CD4-positive, alpha-beta T cell (primary cell): ENCODE data around the gene TIMM44. TPM values are rescaled to one million over a fixed set of nuclear protein-coding genes. Genes with fewer than 3 reads are reported as not detected.
"Not testable (repeated sequence)": the region's sequence is repeated elsewhere in the genome, so short reads cannot be mapped to it uniquely, and the experiment has no call there.

Experiments used
- ATAC-seq: fragments of 200-7000 bp; cut with Tn5 transposase; one replicate; pipeline ENCODE4 v1.10.0; 2022; ENCODE audit warnings: mild to moderate bottlenecking; ENCODE audit not compliant: poor library complexity
- CTCF ChIA-PET: fragments of 350-600 bp; sonication (Branson Sonifier 250); formaldehyde crosslinking; loops from one replicate; lab custom pipeline; 2021; ENCODE audit warnings: antibody characterized with exemption, inconsistent platforms; lab: Charles Lee
- POLR2A ChIA-PET: fragments of 350-600 bp; sonication (Branson Sonifier 250); formaldehyde crosslinking; loops from one replicate; lab custom pipeline; 2021; ENCODE audit warnings: antibody characterized with exemption, inconsistent platforms; lab: Charles Lee
- DNase-seq, 14 experiments: peaks; one replicate each; pipeline ENCODE4 v3.0.0-alpha.2; 2013 to 2020; ENCODE audit warnings: mixed read lengths in 2 of 14
- H3K27ac ChIP-seq, 2 donors: one replicate each; pipeline versions ENCODE4 v1.5.1 to v1.7.0; 2013; ENCODE audit warnings: low read length in 2 of 2, low read depth in 1 of 2, mild to moderate bottlenecking in 1 of 2
- H3K27me3 ChIP-seq, 2 experiments: 1 replicate in 1 of 2; 2 replicates in 1 of 2; pipeline versions ENCODE4 v1.6.1 to v1.7.0; 2013; ENCODE audit warnings: low read length in 2 of 2, control low read depth in 1 of 2, mild to moderate bottlenecking in 1 of 2, moderate library complexity in 1 of 2; ENCODE audit not compliant: insufficient read depth in 2 of 2, control insufficient read depth in 1 of 2
- H3K36me3 ChIP-seq: one replicate; pipeline ENCODE4 v1.6.1; 2013; ENCODE audit warnings: low read length, control low read depth; ENCODE audit not compliant: insufficient read depth
- H3K4me1 ChIP-seq: one replicate; pipeline ENCODE4 v1.6.1; 2013; ENCODE audit warnings: low read length, control low read depth; ENCODE audit not compliant: insufficient read depth
- H3K4me3 ChIP-seq: one replicate; pipeline ENCODE4 v1.5.1; 2013; ENCODE audit warnings: mild to moderate bottlenecking, low read length, moderate library complexity
- H3K9me3 ChIP-seq, 2 experiments: 1 replicate in 1 of 2; 2 replicates in 1 of 2; pipeline versions ENCODE4 v1.6.1 to v1.7.0; 2013; ENCODE audit warnings: low read length in 2 of 2, mild to moderate bottlenecking in 2 of 2, control low read depth in 1 of 2, moderate library complexity in 1 of 2; ENCODE audit not compliant: control insufficient read depth in 1 of 2, insufficient read depth in 1 of 2
- H3K27ac Mint-ChIP-seq: one replicate; pipeline ENCODE4 v1.8.0; 2020; ENCODE audit warnings: mixed read lengths
- H3K27me3 Mint-ChIP-seq: one replicate; pipeline ENCODE4 v1.8.0; 2021; ENCODE audit warnings: mixed read lengths
- H3K36me3 Mint-ChIP-seq: one replicate; pipeline ENCODE4 v1.8.0; 2021; ENCODE audit warnings: low read depth, mixed read lengths
- H3K4me1 Mint-ChIP-seq: one replicate; pipeline ENCODE4 v1.8.0; 2021; ENCODE audit warnings: low read depth, mixed read lengths
- H3K4me3 Mint-ChIP-seq: one replicate; pipeline ENCODE4 v1.8.0; 2020; ENCODE audit warnings: mild to moderate bottlenecking, mixed read lengths
- H3K9me3 Mint-ChIP-seq: one replicate; pipeline ENCODE4 v1.8.0; 2020; ENCODE audit warnings: mixed read lengths
- intact Hi-C, 2 experiments: fragments of 100-400 bp; cut with DNase I in 1 of 2; cut with micrococcal nuclease in 1 of 2; formaldehyde crosslinking; loops; one replicate each; pipeline versions ENCODE4 v1.15.1 to v1.9.0; 2023 to 2025; cut with DNase I, micrococcal nuclease
- total RNA-seq, 174 experiments: library from RNA in 2 of 174; stranded (reverse) in 2 of 174; gene quantifications; one replicate each; pipeline ENCODE4 v1.2.3 and lab custom pipeline; 2021 to 2026
- TF ChIP-seq, protein P1 (sequence below): fragments of 200-600 bp; IDR thresholded peaks from one replicate; pipeline ENCODE4 v1.8.0; 2022; ENCODE audit warnings: antibody characterized with exemption, mild to moderate bottlenecking

TIMM44 gene
- total RNA-seq, 2 experiments from 2014 or later = 83.9 to 85.0 TPM

DNA sequence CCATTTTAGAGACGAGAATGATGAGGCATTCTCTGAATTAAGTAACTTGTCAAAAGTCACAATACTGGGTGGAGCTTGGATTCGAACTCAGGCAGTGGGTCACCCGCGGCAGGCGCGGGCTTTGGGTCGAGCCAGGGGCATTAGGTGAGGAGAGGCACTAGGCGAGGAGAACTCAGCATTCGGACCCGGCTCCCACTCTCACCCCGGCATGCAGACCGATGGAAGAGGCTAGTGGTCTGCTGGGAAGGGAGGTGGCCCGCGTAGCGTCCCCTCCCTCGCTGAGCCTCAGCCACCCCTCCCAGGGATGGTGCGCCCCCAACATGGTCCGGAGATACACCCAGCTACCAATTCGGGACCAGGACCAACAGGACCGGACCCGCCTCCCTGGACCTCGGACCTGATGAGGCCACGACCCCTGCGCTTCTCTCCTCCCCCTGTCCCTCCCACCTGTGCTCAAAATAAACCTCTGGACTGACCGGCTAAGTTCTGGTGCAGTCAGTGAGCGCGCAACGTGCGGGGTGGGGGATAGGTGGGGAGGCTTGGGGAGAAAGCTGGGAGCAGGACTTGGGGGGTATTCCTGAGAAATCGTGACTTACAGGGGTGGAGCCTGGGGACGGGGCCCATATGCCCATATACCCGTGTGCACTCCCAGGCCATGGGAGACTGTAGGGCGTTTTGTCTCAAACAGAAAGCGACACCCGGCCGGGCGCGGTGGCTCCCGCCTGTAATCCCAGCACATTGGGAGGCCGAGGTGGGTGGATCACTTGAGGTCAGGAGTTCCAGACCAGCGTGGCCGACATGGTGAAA, 24.6 kb downstream of the TIMM44 start:
- no peaks in the 10 kb centered on the region for H3K9me3 Mint-ChIP-seq
- H3K27me3 ChIP-seq = peaks cover 34 to 35% of the 10 kb centered on the region in 2 experiments
- H3K4me1 Mint-ChIP-seq = peaks cover 34% of the 10 kb centered on the region
- H3K36me3 Mint-ChIP-seq = peaks cover 21% of the 10 kb centered on the region
- H3K4me3 Mint-ChIP-seq = peak overlapping the region; percentile 94
- CTCF ChIA-PET = interaction anchor here (1.2 to 5.6 kb wide), 5 partner anchors 16 to 238 kb away, joined by 3 to 43 read pairs (median 22); partner anchors contain the start of genes MAP2K7, TIMM44 and TRAPPC5
- peaks cover 0 to 9% of the 10 kb centered on the region in 2 experiments for H3K9me3 ChIP-seq
- peaks cover 18% of the 10 kb centered on the region for H3K36me3 ChIP-seq
- ATAC-seq (no peak), DNase-seq (peak in 2 of 14 experiments; percentile 23 to 55)
- POLR2A ChIA-PET = interaction anchor here (1.2 to 7.7 kb wide), 9 partner anchors 15 to 395 kb away, joined by 3 to 116 read pairs (median 11); partner anchors contain the start of genes ELAVL1, MAP2K7, PET100 and PRR36
- TF ChIP-seq, protein P1, sequence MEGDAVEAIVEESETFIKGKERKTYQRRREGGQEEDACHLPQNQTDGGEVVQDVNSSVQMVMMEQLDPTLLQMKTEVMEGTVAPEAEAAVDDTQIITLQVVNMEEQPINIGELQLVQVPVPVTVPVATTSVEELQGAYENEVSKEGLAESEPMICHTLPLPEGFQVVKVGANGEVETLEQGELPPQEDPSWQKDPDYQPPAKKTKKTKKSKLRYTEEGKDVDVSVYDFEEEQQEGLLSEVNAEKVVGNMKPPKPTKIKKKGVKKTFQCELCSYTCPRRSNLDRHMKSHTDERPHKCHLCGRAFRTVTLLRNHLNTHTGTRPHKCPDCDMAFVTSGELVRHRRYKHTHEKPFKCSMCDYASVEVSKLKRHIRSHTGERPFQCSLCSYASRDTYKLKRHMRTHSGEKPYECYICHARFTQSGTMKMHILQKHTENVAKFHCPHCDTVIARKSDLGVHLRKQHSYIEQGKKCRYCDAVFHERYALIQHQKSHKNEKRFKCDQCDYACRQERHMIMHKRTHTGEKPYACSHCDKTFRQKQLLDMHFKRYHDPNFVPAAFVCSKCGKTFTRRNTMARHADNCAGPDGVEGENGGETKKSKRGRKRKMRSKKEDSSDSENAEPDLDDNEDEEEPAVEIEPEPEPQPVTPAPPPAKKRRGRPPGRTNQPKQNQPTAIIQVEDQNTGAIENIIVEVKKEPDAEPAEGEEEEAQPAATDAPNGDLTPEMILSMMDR = no peak
- peaks cover 64% of the 10 kb centered on the region for H3K4me1 ChIP-seq
- H3K27ac ChIP-seq = no peak overlapping the region
- H3K27me3 Mint-ChIP-seq = peaks cover 39% of the 10 kb centered on the region
- no peak overlapping the region for H3K4me3 ChIP-seq
- intact Hi-C loops = no loop called here
- peak overlapping the region; percentile 79 for H3K27ac Mint-ChIP-seq

DNA sequence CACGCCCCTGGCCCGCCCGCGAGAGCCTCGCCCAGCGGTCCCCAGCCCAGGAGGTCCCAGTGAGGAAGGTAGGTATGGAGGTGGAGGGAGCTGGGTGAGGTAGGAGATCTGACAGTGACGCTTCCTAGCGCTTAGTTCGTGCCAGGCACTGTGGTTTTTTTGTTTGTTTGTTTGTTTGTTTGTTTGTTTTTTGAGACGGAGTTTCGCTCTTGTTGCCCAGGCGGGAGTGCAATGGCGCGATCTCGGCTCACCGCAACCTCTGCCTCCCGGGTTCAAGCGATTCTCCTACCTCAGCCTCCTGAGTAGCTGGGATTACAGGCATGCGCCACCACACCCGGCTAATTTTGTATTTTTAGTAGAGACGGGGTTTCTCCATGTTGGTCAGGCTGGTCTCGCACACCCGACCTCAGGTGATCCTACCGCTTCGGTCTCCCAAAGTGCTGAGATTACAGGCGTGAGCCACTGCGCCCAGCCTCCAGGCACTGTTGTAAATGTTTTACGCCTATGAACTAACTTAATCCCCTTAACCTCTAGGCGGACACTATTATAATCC, 25.3 kb downstream of the TIMM44 start:
- H3K27ac ChIP-seq, H3K9me3 Mint-ChIP-seq, H3K9me3 ChIP-seq, ATAC-seq, H3K4me3 ChIP-seq, DNase-seq, H3K27ac Mint-ChIP-seq, intact Hi-C loops: not testable (repeated sequence)
- ChIA-PET CTCF (interaction anchor here (1.0 to 5.6 kb wide), 6 partner anchors 9 to 84 kb away, joined by 4 to 43 read pairs (median 8); partner anchors contain the start of genes MAP2K7 and TIMM44), POLR2A (interaction anchor here (1.2 to 7.7 kb wide), 5 partner anchors 14 to 238 kb away, joined by 3 to 116 read pairs (median 11); partner anchors contain the start of genes ELAVL1, MAP2K7, TIMM44 and TRAPPC5)
- peaks cover 64% of the 10 kb centered on the region for H3K4me1 ChIP-seq
- H3K36me3 Mint-ChIP-seq = peaks cover 21% of the 10 kb centered on the region
- peak overlapping the region; percentile 71 for H3K4me3 Mint-ChIP-seq
- TF ChIP-seq, protein P1 = peak; percentile 33
- peaks cover 34% of the 10 kb centered on the region for H3K4me1 Mint-ChIP-seq
- H3K27me3 Mint-ChIP-seq = peaks cover 39% of the 10 kb centered on the region
- H3K27me3 ChIP-seq = peaks cover 34 to 35% of the 10 kb centered on the region in 2 experiments
- peaks cover 18% of the 10 kb centered on the region for H3K36me3 ChIP-seq
